H1 (cell line): ENCODE data around the gene GRIK2. TPM values are rescaled to one million over a fixed set of nuclear protein-coding genes. Genes with fewer than 3 reads are reported as not detected.

Source experiments
- CTCF ChIA-PET: fragments of 300-600 bp; sonication (Branson Sonifier 250); formaldehyde crosslinking; loops from one replicate; lab custom pipeline; 2021; ENCODE audit not compliant: partially characterized antibody; lab: Charles Lee
- POLR2A ChIA-PET: fragments of 300-600 bp; sonication (Branson Sonifier 250); formaldehyde crosslinking; loops from one replicate; lab custom pipeline; 2021; ENCODE audit warnings: inconsistent platforms; ENCODE audit not compliant: partially characterized antibody; lab: Charles Lee
- DNase-seq, 2 experiments: peaks; one replicate each; pipeline versions ENCODE4 v3.0.0 to v3.0.0-alpha.2; 2010 to 2022; ENCODE audit warnings: low spot score in 2 of 2, low read depth in 1 of 2, mixed read lengths in 1 of 2
- FAIRE-seq: peaks from 2 replicates; lab custom pipeline; 2011; peaks lifted over from hg19 to GRCh38; lab: Jason Lieb, UNC
- H2AFZ ChIP-seq: 2 replicates; pipeline ENCODE4 v1.8.1; 2012; ENCODE audit warnings: low read length, inconsistent platforms
- H2AK5ac ChIP-seq: 2 replicates; pipeline ENCODE4 v1.6.1; 2013; ENCODE audit warnings: low read depth, low read length
- H2BK120ac ChIP-seq: replicated peaks from 2 replicates; pipeline ENCODE3; 2013; ENCODE audit warnings: low read depth, low read length, inconsistent platforms
- H2BK12ac ChIP-seq: 2 replicates; pipeline ENCODE4 v1.6.1; 2013; ENCODE audit warnings: low read depth, low read length
- H2BK15ac ChIP-seq: 2 replicates; pipeline ENCODE4 v1.6.1; 2013; ENCODE audit warnings: low read length
- H2BK20ac ChIP-seq: 2 replicates; pipeline ENCODE4 v1.6.1; 2013; ENCODE audit warnings: low read length
- H2BK5ac ChIP-seq: 2 replicates; pipeline ENCODE4 v1.6.1; 2013; ENCODE audit warnings: low read depth, low read length
- H3K14ac ChIP-seq: 2 replicates; pipeline ENCODE4 v1.6.1; 2013; ENCODE audit warnings: inconsistent platforms; ENCODE audit not compliant: insufficient read length
- H3K18ac ChIP-seq: 2 replicates; pipeline ENCODE4 v1.6.1; 2013; ENCODE audit warnings: low read length; ENCODE audit errors: extremely low read depth
- H3K23ac ChIP-seq: 2 replicates; pipeline ENCODE4 v1.6.1; 2013; ENCODE audit warnings: inconsistent platforms; ENCODE audit not compliant: insufficient read length
- H3K23me2 ChIP-seq: 2 replicates; pipeline ENCODE4 v1.6.1; 2013; ENCODE audit warnings: low read depth, low read length
- H3K27ac ChIP-seq: 2 replicates; pipeline ENCODE4 v1.6.1; 2011; ENCODE audit warnings: low read depth, low read length, inconsistent platforms
- H3K27me3 ChIP-seq, 4 experiments: replicated peaks in 1 of 4; 1 replicate in 1 of 4; 2 replicates in 3 of 4; pipeline versions ENCODE4 v1.6.1 to v1.8.1; 2011 to 2013; ENCODE audit warnings: low read length in 3 of 4, mild to moderate bottlenecking in 3 of 4, inconsistent platforms in 2 of 4, mixed read lengths in 2 of 4, moderate library complexity in 1 of 4; ENCODE audit not compliant: control insufficient read depth in 3 of 4, insufficient read depth in 3 of 4; ENCODE audit errors: extremely low read depth in 1 of 4
- H3K36me3 ChIP-seq, 4 experiments: 2 replicates each; pipeline versions ENCODE4 v1.6.1 to v1.8.1; 2011 to 2013; ENCODE audit warnings: mild to moderate bottlenecking in 4 of 4, low read length in 3 of 4, moderate library complexity in 2 of 4, control low read depth in 1 of 4, inconsistent platforms in 1 of 4; ENCODE audit not compliant: insufficient read depth in 4 of 4, control insufficient read depth in 2 of 4
- H3K4ac ChIP-seq: replicated peaks from 2 replicates; pipeline ENCODE3; 2013; ENCODE audit warnings: low read length, low read depth, mixed read lengths, inconsistent platforms; ENCODE audit not compliant: insufficient read length
- H3K4me1 ChIP-seq, 4 experiments: replicated peaks in 1 of 4; 1 replicate in 1 of 4; 2 replicates in 3 of 4; pipeline versions ENCODE4 v1.6.1 to v1.8.1; 2011 to 2013; ENCODE audit warnings: low read length in 3 of 4, inconsistent platforms in 2 of 4, mixed read lengths in 1 of 4; ENCODE audit not compliant: insufficient read depth in 4 of 4, control insufficient read depth in 3 of 4
- H3K4me2 ChIP-seq, 2 experiments: 2 replicates each; pipeline versions ENCODE4 v1.6.1 to v1.8.1; 2011 to 2013; ENCODE audit warnings: low read depth in 2 of 2, low read length in 2 of 2, control low read depth in 1 of 2, inconsistent platforms in 1 of 2, mild to moderate bottlenecking in 1 of 2; ENCODE audit not compliant: insufficient read depth in 1 of 2
- H3K4me3 ChIP-seq, 4 experiments: fragments of 200-600, 300-600 bp in 1 of 4; sonication (generic), shearing (Covaris generic), sonication (Bioruptor Twin) in 1 of 4; 2 replicates each; pipeline versions ENCODE4 v1.5.1 to v1.8.1; 2011 to 2016; ENCODE audit warnings: low read length in 4 of 4, low read depth in 3 of 4, control low read depth in 2 of 4, inconsistent platforms in 2 of 4, mild to moderate bottlenecking in 2 of 4, mixed read lengths in 1 of 4, moderate library complexity in 1 of 4; ENCODE audit not compliant: insufficient read depth in 2 of 4; ENCODE audit errors: extremely low read depth in 1 of 4
- H3K56ac ChIP-seq: replicated peaks from 2 replicates; pipeline ENCODE3; 2013; ENCODE audit warnings: low read depth, mild to moderate bottlenecking, mixed read lengths, low read length, inconsistent platforms; ENCODE audit not compliant: insufficient read length
- H3K79me1 ChIP-seq: 2 replicates; pipeline ENCODE4 v1.6.1; 2013; ENCODE audit warnings: low read depth, low read length, control low read depth
- H3K79me2 ChIP-seq, 2 experiments: 2 replicates each; pipeline versions ENCODE4 v1.6.1 to v1.8.1; 2012 to 2013; ENCODE audit warnings: low read length in 2 of 2, mild to moderate bottlenecking in 2 of 2, inconsistent platforms in 1 of 2; ENCODE audit not compliant: insufficient read depth in 2 of 2, control insufficient read depth in 1 of 2
- H3K9ac ChIP-seq, 4 experiments: replicated peaks in 1 of 4; 1 replicate in 1 of 4; 2 replicates in 3 of 4; pipeline versions ENCODE4 v1.6.1 to v1.8.1; 2011 to 2013; ENCODE audit warnings: low read depth in 3 of 4, low read length in 3 of 4, control low read depth in 2 of 4, mild to moderate bottlenecking in 2 of 4, moderate library complexity in 2 of 4, inconsistent platforms in 1 of 4; ENCODE audit errors: extremely low read depth in 1 of 4
- H3K9me3 ChIP-seq, 2 experiments: 2 replicates each; pipeline versions ENCODE4 v1.6.1 to v1.8.1; 2012 to 2013; ENCODE audit warnings: mild to moderate bottlenecking in 2 of 2, moderate library complexity in 2 of 2, control low read depth in 1 of 2, inconsistent platforms in 1 of 2, low read depth in 1 of 2, low read length in 1 of 2, mixed read lengths in 1 of 2; ENCODE audit not compliant: insufficient read depth in 2 of 2
- H4K20me1 ChIP-seq, 2 experiments: replicated peaks in 1 of 2; 2 replicates each; pipeline versions ENCODE3 to v1.8.1; 2011 to 2013; ENCODE audit warnings: inconsistent platforms in 2 of 2, low read length in 2 of 2, mild to moderate bottlenecking in 1 of 2; ENCODE audit not compliant: insufficient read depth in 2 of 2, control insufficient read depth in 1 of 2
- H4K5ac ChIP-seq: 2 replicates; pipeline ENCODE4 v1.6.1; 2013; ENCODE audit warnings: low read length, low read depth, mixed read lengths, inconsistent platforms; ENCODE audit not compliant: insufficient read length
- H4K8ac ChIP-seq: 2 replicates; pipeline ENCODE4 v1.8.0; 2013; ENCODE audit warnings: mild to moderate bottlenecking, moderate library complexity, low read length, inconsistent platforms; ENCODE audit not compliant: insufficient read depth; ENCODE audit errors: extremely low read depth
- H4K91ac ChIP-seq: replicated peaks from 2 replicates; pipeline ENCODE3; 2013; ENCODE audit warnings: low read length, mixed read lengths, inconsistent platforms; ENCODE audit not compliant: insufficient read length
- MAFK ChIP-seq: IDR thresholded peaks from 2 replicates; pipeline ENCODE4 v1.6.1; 2012; ENCODE audit warnings: low read depth, mild to moderate bottlenecking, improper control_type of control experiment, low read length
- RNF2 ChIP-seq: fragments of 200-900, 300-1000 bp; sonication (generic); IDR thresholded peaks from 2 replicates; pipeline ENCODE4 v1.7.1; 2016; ENCODE audit warnings: borderline replicate concordance, low read depth, mild to moderate bottlenecking, antibody characterized with exemption, low read length; ENCODE audit not compliant: poor library complexity, severe bottlenecking; ENCODE audit errors: missing control alignments
- WGBS, 2 experiments: shearing (Covaris generic) in 1 of 2; methylation state at CpG; one replicate each; pipeline versions ENCODE4 v1.1.6 to v1.1.7; 2013 to 2015; ENCODE audit warnings: low lambda C conversion rate in 2 of 2, mixed read lengths in 2 of 2, inconsistent platforms in 1 of 2, low coverage in 1 of 2, missing lambda C conversion rate in 1 of 2; ENCODE audit not compliant: insufficient replicate concordance in 2 of 2, insufficient coverage in 1 of 2, insufficient read length in 1 of 2; ENCODE audit errors: extremely low coverage in 1 of 2, missing lambda C conversion rate in 1 of 2; 5-methylcytosine and 5-hydroxymethylcytosine counted together
- polyA plus RNA-seq, 7 experiments: library from polyadenylated mRNA; depleted of rRNA in 3 of 7; stranded (reverse) in 5 of 7; unstranded in 2 of 7; fragments of >200 nt in 5 of 7; fragments of 200-250 nt in 2 of 7; gene quantifications; 1 replicate in 5 of 7; 2 replicates in 1 of 7; 4 replicates in 1 of 7; pipeline versions ENCODE4 v1.2.1 to v1.2.3, GENCODE V29; 2011 to 2013; ENCODE audit warnings: missing spikeins in 2 of 7, mixed read lengths in 2 of 7
- total RNA-seq: library from RNA; stranded (reverse); fragmentation: NEBNext Ultra II Directional; extraction: Animal tissue kit (Norgen Biotek cat#: 25700); gene quantifications from 2 replicates; pipeline ENCODE4 v1.2.1, GENCODE V29; 2021

GRIK2 gene
- total and polyA plus RNA-seq, 2 of the 8 experiments (the other 6 are each of a cell fraction or from before 2014, with no cell fraction given), result 1.8 to 2.2 TPM

- Histone ChIP-seq H3K36me3 (no peaks in the 10 kb centered on the region), H2BK15ac (no peak overlapping the region), H2BK5ac (no peak overlapping the region), H3K27me3 (no peaks in the 10 kb centered on the region), H2AFZ (peak overlapping the region; percentile 97; the same call in 1 of the 2 replicates), H4K20me1 (no peaks in the 10 kb centered on the region), H3K18ac (no peak overlapping the region), H3K4me1 (peaks cover 0 to 4% (median 0%) of the 10 kb centered on the region in 4 experiments; a peak in 2 of 7 replicates), H3K23ac (no peak overlapping the region), H4K91ac (no peak overlapping the region), H3K9ac (no peak overlapping the region), H3K79me1 (no peaks in the 10 kb centered on the region), H3K56ac (no peak overlapping the region), H3K79me2 (no peaks in the 10 kb centered on the region), H3K4me2 (no peak overlapping the region; a peak in 1 of 4 replicates), H3K4ac (no peak overlapping the region), H2BK120ac (no peak overlapping the region), H3K4me3 (0 out of 8 replicates have a peak overlapping the region, but pooled peaks of 1 of the 4 experiments have one; percentile 2), H3K23me2 (no peaks in the 10 kb centered on the region), H2BK12ac (no peak overlapping the region), H3K27ac (no peak overlapping the region), H4K8ac (no peak overlapping the region), H3K9me3 (no peaks in the 10 kb centered on the region), H4K5ac (no peak overlapping the region), H2AK5ac (no peak overlapping the region), H3K14ac (no peak overlapping the region), H2BK20ac (no peak overlapping the region)
- no peak for TF ChIP-seq MAFK
- TF ChIP-seq RNF2, result no peak
- POLR2A ChIA-PET, result interaction anchor here (0.7 kb wide), 1 partner anchor 46 kb away, joined by 3 read pairs; no protein-coding TSS in a partner anchor
- CTCF ChIA-PET, result no interaction called here
- FAIRE-seq (peak; percentile 58), DNase-seq (no peak)
- WGBS, 2 experiments, result 44% methylated on average over 3 of the region's 3 CpGs; no CpG with 5 or more reads in 1 of the 2 experiments
Observed at GRCh38 chr6:101486124-101486523, 92.6 kb downstream of the GRIK2 start.
